HG03469 (cell line): ENCODE data around the gene USP32.

ENCODE experiments used
- ATAC-seq: cut with Tn5 transposase; IDR thresholded peaks from one replicate; pipeline ENCODE4 v1.9.1; 2021; ENCODE audit warnings: mild to moderate bottlenecking, moderate library complexity, moderate number of reproducible peaks; ENCODE audit not compliant: unreplicated experiment

Gene USP32

GRCh38 chr17:60139438-60140285, 252.3 kb downstream of the USP32 start:
- ATAC-seq, result no peak

- no peak for ATAC-seq
Measured at GRCh38 chr17:60138769-60139437, 253.0 kb downstream of the USP32 start.

- no peak for ATAC-seq
Measured at GRCh38 chr17:60137731-60138130, 254.2 kb downstream of the USP32 start.

- no peak for ATAC-seq
Measured at GRCh38 chr17:60135951-60136666, 255.8 kb downstream of the USP32 start.

GRCh38 chr17:60135151-60135950, 256.6 kb downstream of the USP32 start:
- ATAC-seq, result no peak

- ATAC-seq, result no peak
Measured at GRCh38 chr17:60134396-60135150, 257.4 kb downstream of the USP32 start.

- ATAC-seq, result no peak
Measured at GRCh38 chr17:60130466-60130865, 261.5 kb downstream of the USP32 start.

- no peak for ATAC-seq
Measured at GRCh38 chr17:60129164-60129563, 262.8 kb downstream of the USP32 start.
